Measurements from ENCODE around the gene EIF3M.
"Not testable (repeated sequence)": the region's sequence is repeated elsewhere in the genome, so short reads cannot be mapped to it uniquely, and the experiment has no call there.

The EIF3M gene

DNA sequence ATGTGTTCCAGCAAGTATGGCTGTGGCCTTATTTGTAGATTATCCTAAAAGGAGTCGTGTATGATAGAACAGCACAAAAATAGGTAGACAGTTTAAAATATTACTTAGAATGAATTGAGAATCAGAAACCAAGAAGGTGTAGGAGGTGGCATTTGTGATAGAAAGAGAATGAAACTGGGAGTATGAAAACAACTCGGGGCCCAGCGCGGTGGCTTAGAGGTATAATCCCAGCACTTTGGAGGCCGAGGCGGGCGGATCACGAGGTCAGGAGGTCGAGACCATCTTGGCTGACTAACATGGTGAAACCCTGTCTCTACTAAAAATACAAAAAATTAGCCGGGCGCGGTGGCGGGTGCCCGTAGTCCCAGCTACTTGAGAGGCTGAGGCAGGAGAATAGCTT is 12.5 kb downstream of the EIF3M start:
- DNase-seq (ENCODE audit: low read depth, low spot score): not testable (repeated sequence)

DNA sequence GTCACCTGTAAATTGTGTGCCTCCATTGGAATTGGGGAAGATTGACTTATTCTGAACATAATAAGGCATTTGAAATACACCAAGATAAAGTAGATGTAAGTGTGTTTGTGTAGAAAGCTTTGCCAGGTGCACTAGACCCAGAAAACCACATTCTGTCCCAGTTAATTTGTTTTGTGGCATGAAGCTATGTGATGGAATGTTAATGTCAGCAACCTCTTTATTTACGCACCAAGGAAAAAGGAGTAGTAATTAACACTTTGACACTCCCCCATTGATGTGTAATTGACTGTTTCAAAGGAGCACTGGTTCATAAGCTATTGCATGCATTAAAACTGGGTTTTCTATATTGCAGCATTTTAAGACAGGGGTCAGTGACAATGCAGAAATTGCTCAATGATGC is 14.3 kb downstream of the EIF3M start:
- no peak for DNase-seq (ENCODE audit: low read depth, low spot score)

DNA sequence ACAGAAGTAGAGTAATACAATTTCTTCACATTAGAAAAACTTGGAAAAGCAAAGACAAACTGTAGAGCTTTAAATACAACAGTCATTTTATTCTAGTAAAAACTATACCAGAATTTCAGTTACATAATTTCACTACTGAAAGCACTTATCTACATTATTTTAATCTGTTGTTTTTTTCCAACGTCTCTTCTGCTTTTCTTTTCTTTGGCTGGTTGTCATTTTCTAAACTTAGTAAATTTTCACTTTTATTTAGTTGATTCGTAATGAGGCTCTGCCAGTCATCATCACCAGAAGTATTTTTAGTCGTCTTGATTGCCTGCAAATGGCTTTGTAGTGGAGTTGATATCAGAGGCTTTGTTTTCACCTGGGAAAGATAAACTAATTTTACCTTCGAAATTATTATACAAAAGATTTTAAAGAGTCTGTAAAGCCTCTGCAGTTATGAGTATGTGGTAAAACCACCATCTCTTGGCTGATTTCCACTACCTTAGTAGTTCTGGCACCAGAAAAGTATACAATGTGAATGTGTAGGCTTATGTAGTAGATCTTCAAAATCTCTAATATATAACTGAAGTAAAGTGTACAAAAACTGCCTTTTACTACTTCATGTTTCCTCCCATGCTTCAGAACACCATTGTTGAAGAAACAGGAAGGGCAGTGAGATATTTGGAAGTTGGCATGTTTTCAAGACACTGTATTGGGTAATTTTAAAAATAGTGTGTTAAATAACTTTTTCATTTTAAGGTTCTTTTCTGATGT is 19.2 kb downstream of the EIF3M start:
- DNase-seq (ENCODE audit: low read depth, low spot score): no peak

DNA sequence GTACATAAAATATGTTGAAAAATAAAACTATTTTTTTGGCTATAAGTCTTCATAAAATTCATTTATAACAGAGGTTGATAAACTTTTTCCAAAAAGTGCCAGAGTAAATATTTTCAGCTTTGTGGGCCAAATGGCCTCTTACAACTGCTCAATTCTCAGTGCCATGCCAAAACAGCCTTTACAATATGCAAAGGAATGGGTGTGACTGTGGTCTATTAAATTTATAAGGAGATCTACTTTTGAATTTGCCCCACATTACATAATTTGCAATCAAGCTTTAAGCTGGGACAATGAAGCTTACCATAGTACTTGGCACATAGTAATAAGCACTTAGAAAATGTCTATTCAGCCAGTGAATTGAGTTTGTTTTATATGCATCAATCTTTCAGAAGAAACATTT is 22.6 kb downstream of the EIF3M start:
- no peak for DNase-seq (ENCODE audit: low read depth, low spot score)

- not testable (repeated sequence) for DNase-seq (ENCODE audit: low read depth, low spot score)
Measured at GRCh38 chr11:32608826-32609225, 25.2 kb downstream of the EIF3M start.

DNA sequence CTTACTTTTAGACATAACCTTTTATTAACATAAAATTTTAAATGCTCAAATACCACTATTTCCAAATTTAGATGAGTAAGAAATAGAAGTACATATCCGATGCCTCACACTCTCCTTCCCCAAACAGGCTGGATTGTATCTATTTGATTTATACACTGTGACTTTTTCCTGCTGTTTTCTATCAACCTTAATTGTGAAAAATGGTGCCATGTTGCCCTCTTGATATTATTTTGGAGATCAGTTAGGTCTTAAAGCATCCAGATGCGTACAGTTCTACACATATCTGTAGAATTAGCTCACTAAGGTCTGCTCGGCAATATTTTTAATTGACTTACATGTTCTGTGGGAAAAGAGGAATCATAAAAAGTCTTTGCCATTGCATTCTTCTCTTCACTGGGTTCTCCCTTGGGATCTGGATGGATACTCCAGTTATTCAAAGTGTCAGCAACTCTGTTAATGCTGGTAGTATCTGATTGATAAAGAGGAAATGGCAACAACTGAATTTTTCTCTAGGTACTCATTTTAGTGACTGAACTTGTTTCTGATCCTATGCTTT is 27.2 kb downstream of the EIF3M start:
- DNase-seq (ENCODE audit: low read depth, low spot score): no peak

DNA sequence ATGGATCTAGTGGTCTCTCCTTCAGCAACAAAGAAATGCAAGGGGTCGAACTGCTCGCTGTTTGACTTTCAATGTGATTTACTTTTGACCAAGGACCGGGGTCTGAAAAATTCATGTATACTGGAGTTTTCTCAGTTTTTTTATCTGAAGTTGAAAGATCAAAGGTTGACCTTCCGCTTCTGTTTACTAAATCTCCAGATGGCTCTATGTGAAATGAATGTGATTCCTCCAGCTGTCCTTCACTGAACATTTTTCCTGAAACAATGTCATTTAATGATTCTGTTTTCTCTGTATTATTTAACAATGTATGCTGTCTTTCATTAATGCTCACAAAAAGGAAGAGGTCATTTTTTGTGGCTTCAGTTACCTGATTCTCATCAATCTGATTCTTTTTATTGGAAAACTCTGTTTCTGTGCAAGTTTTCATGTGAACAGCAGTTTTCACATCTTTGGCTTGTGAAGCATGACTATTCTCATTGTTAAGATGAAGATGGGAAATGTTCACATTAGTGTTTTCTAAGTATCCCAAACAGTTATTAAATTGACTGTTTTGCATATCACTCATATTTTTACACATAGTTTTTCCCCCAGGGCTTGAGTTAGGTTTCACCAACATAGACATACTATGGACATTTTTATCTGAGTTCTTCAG is 30.0 kb downstream of the EIF3M start:
- no peak for DNase-seq (ENCODE audit: low read depth, low spot score)

DNA sequence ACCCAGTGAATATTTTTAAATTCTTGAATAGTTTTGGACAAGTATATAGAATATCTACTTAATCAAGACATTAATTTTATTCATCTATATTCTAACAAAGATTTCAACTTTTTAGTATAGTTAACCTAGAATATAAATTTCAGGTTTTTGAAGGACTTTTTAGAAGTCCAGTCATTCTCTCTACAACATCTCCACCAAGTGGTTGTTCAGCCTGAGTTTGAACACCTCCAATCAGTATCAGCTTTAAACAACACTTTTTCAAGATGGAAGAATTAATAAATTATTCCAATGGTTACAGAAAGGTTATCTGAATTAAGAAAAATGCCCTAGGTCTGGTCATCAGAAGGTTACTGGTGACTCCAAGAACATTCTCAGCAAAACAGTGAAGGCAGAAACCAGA is 31.8 kb downstream of the EIF3M start:
- no peak for DNase-seq (ENCODE audit: low read depth, low spot score)

DNA sequence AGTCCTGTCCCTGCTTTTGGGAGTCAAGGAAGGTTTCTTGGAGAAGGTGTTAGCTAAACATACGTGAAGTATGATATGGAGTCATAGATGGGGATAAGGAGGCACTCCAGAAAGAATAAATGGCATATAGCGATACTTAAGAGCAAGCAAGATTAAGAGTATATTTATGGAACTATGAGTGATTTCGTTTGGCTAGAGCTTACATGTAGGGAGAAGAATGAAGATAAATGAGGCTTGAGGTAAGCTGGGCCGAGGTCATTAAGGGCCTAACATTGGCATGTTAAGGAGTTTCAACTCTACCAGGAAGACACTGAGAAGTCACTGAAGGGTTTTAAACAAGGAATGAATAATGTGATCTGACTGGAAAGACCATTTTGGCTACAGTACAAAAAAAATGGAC is 33.3 kb downstream of the EIF3M start:
- DNase-seq (ENCODE audit: low read depth, low spot score): no peak

DNA sequence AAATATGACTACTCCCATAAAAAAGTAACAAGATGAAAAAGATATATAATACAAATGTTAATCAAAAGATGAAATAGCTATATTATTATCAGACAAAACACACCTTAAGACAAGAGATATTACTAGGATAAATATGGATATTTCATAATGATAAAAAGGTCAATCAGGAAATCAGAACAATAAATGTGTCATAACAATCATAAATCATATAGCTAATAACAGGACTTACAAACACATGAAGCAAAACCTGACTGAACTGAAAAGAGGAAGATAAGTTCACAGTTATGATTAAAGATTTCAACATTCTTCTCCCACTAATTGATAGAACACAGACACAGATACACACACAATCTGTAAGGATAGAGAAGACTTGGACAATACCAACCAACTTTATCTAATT is 47.2 kb downstream of the EIF3M start:
- DNase-seq (ENCODE audit: low read depth, low spot score): no peak

DNA sequence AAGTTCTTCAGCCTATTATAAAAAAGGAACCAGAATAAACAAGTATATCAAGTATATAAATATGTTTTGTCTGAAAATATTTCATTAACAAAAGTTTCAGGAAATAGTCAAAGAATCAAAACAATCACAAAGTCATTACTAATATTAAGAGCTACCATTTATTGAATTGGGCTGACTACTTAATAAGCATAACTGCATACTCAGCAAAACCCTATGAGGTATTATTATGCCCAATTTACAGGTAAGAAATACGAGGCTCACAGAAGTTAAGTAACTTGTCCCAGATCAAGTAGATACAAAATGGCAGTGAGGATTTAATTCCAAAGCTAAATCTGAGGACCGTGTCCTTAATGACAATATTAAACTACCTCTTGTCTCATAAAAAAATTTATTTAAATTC is 52.2 kb downstream of the EIF3M start:
- no peak for DNase-seq (ENCODE audit: low read depth, low spot score)

GRCh38 chr11:32641361-32641760 is 57.7 kb downstream of the EIF3M start:
- no peak for DNase-seq (ENCODE audit: low read depth, low spot score)

DNA sequence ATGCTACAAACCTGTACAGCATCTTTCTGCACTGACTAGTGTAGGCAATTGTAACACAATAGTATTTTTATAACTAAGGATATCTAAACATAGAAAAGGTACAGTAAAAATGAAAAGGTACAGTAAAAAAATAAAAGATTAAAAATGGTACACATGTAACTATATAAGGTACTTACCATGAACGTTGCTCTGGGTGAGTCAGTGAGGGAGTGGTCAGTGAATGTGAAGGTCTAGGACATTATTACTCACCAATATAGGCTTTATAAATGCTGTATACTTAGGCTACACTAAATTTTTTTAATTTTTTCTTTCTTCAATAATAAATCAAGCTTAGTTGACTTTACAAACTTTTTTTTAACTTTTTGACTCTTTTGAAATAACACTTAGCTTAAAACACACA is 59.9 kb downstream of the EIF3M start:
- no peak for DNase-seq (ENCODE audit: low read depth, low spot score)
